ENCODE data around the gene TMEM217. TPM values are rescaled to one million over a fixed set of nuclear protein-coding genes. Genes with fewer than 3 reads are reported as not detected.

The TMEM217 gene
- total RNA-seq, 1 donor from 2014 or later = 12.4 TPM

GRCh38 chr6:37177935-37178517, 79.9 kb downstream of the TMEM217 start:
- DNase-seq = no peak

- DNase-seq = no peak
Observed at GRCh38 chr6:37177077-37177934, 80.6 kb downstream of the TMEM217 start.

- DNase-seq = no peak
Observed at GRCh38 chr6:37176268-37177076, 81.5 kb downstream of the TMEM217 start.

GRCh38 chr6:37175332-37176267, 82.3 kb downstream of the TMEM217 start:
- no peak for DNase-seq

GRCh38 chr6:37174515-37175331, 83.2 kb downstream of the TMEM217 start:
- no peak for DNase-seq

GRCh38 chr6:37174196-37174514, 83.8 kb downstream of the TMEM217 start:
- no peak for DNase-seq

GRCh38 chr6:37173493-37174195, 84.3 kb downstream of the TMEM217 start:
- no peak for DNase-seq

- no peak for DNase-seq
Observed at GRCh38 chr6:37172912-37173492, 84.9 kb downstream of the TMEM217 start.

- DNase-seq = peak; percentile 85
Observed at GRCh38 chr6:37171970-37172812, 85.8 kb downstream of the TMEM217 start.

- peak; percentile 38 for DNase-seq
Observed at GRCh38 chr6:37171201-37171969, 86.6 kb downstream of the TMEM217 start.

GRCh38 chr6:37170273-37171200, 87.4 kb downstream of the TMEM217 start:
- peak; percentile 54 for DNase-seq

- DNase-seq = peak; percentile 98
Observed at GRCh38 chr6:37169496-37170272, 88.3 kb downstream of the TMEM217 start, which contains the start of gene PIM1. TSS of gene PIM1 (plus strand) at chr6:37170152. CDS start at chr6:37170576, 424 bp downstream.

- DNase-seq = peak; percentile 76
Observed at GRCh38 chr6:37168811-37169495, 89.0 kb downstream of the TMEM217 start.

- no peak for DNase-seq
Observed at GRCh38 chr6:37168163-37168758, 89.7 kb downstream of the TMEM217 start.

GRCh38 chr6:37162740-37163139, 95.2 kb downstream of the TMEM217 start:
- no peak for DNase-seq

Data from dermis blood vessel endothelial cell (primary cell).